ENCODE measurements around the gene EMB.
"Not testable (repeated sequence)": the region's sequence is repeated elsewhere in the genome, so short reads cannot be mapped to it uniquely, and the experiment has no call there.

The EMB gene, protein sequence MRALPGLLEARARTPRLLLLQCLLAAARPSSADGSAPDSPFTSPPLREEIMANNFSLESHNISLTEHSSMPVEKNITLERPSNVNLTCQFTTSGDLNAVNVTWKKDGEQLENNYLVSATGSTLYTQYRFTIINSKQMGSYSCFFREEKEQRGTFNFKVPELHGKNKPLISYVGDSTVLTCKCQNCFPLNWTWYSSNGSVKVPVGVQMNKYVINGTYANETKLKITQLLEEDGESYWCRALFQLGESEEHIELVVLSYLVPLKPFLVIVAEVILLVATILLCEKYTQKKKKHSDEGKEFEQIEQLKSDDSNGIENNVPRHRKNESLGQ

DNA sequence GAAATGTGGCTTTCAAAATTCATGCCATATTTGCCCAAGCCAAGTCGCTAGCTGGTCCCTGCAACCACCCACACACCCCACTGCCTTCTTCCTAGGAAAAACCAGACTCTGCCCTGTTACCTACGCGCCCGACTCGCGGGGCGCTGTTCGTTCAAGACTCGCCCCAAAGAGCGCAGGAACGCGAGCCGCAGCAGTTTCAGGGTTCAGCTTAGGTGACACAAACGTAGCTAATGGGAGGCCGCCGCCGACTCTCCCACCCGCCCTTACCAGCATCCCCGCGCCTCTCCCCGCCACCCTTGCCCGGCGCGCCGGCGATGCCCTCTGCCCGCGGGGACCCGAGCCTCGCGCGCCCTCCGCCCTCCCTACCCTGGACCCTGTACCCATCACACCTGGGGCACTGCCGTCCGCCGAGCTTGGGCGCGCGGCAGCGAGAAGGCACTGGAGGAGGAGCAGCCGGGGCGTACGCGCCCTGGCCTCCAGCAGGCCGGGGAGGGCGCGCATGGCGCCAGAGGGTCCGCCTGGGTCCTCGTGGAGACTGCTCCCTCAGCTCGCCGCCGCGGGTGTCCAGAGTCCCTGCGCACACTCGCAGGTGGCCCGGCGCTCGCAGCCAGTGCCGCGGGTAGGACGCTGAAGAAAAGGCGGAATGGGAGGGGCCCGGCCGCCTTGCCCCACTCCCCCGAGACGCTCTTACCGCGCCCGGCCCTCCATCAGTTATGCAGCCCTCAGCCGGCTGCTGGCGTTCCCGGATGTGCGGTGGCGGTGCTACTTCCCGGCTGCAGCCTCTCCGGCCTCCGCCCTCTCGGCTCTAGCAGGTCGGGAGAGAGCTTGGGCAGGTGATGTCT is at the start of gene EMB:
Gene EMB, minus strand, starts transcription at position 638 of the 842 bp plus-strand sequence. Its CDS starts 137 bp downstream, at position 501.
- DNase-seq, result peak; percentile 77

DNA sequence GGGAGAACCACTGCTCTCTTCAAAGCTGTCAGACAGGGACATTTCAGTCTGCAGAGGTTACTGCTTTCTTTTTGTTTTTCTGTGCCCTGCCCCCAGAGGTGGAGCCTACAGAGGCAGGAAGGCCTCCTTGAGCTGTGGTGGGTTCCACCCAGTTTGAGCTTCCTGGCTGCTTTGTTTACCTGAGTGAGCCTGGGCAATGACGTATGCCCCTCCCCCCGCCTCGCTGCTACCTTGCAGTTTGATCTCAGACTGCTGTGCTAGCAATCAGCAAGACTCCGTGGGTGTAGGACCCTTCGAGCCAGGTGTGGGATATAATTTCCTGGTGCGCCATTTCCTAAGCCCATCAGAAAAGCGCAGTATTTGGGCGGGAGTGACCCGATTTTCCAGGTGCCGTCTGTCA is 48.4 kb upstream of the EMB start:
- DNase-seq, result peak; percentile 38

DNA sequence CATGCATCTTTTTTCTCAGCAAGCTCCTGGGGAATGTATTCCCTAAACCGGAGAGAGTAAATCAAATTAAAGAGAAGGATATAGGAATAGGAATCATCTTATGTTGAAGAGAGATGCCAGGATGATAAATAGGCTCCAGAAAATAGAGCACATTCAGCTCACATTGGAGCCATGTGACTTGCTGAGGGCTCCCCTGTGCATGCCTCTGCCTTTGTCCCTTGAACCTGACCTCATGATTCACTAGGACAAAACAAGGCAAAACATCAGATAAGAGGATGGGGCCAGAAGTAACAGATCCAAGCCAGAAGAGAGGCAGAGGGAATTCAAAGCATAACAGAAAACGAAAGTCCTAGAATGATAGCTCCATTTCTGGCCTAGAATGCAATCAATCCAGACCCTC is 37.7 kb upstream of the EMB start:
- not testable (repeated sequence) for DNase-seq

DNA sequence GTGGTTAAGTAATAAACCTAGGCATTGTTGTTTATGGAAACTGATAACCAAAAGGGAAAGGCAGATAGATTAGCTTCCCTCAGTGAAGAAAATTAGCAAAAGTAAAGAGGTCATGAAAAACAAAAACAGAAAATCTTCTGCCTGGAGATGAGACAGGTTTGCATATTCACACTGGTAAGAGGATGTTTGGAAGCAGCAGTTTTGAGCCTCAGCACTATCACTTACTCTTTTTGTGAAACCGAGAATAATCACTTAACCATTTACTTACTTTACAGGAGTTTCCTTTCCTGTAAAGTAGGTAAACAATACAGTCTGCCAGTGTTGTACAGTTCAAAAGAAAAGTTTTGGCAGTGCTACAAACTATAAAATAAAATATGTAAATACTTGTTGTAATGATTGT is 35.5 kb upstream of the EMB start:
- no peak for DNase-seq

DNA sequence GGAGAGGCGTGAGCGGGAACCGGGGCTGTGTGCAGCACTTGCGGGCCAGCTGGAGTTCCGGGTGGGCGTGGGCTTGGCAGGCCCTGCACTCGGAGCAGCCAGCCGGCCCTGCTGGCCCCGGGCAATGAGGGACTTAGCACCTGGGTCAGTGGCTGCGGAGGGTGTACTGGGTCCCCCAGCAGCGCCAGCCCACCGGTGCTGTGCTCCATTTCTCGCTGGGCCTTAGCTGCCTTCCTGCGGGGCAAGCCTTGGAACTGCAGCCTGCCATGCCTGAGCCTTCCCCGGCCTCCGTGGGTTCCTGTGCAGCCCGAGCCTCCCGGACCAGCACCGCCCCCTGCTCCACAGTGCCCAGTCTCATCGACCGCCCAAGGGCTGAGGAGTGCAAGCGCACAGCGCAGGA is 23.9 kb upstream of the EMB start:
- not testable (repeated sequence) for DNase-seq

DNA sequence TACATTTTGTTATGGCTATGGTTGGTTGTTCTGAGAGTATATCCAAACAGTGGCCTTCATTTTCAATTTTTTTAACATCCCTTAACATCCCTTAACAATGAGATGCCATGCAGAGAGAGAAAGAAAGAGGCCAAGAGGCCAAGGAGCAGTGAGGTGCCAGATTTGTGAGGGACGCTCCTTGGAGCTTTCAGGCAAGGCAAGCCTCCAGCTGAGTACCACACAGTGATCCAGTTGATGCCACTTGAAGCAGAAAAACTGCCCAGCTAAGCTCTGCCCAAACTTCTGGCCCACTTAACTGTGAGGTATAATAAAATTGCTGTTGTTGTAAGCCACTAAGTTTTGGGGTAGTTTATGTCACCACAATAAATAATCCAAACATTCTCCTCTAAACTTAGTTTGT is 22.6 kb upstream of the EMB start:
- no peak for DNase-seq

DNA sequence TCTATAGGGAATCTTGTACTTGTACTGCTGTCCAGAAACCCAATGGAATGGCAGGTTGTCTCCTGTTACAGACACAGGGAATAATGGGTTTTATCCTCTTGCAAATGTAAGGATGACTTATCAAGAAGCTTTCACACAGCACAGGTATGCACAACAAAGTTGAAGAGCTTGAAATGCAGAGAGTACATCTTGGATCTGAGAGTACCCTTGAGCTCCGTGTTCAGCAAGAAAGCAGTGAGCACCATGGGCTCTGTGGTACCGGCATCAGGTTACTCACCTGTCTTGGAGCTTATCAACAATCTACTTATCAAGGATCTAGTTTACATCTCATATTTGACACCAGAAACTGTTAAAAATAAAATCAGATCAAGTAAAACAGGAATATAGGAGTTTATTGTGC is 22.0 kb upstream of the EMB start:
- no peak for DNase-seq

DNA sequence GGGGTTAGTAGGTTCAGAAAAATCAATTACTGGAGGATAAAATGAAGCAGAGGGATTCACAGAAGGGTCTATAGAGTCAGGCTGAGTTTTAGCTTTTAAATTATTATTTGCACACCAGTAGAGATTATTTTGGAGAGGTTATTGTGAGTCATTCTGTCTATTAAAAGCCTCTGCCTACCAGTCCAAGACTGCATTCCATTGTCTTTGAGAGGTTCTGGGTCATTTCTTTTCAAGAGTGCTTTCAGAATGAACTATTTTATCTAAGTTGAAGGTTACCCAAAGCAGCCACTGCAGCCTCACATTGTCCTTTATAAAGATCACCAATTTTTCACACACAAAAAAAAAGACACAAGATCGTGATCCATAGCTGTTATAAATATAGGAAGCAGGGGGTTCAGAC is 21.5 kb upstream of the EMB start:
- not testable (repeated sequence) for DNase-seq

DNA sequence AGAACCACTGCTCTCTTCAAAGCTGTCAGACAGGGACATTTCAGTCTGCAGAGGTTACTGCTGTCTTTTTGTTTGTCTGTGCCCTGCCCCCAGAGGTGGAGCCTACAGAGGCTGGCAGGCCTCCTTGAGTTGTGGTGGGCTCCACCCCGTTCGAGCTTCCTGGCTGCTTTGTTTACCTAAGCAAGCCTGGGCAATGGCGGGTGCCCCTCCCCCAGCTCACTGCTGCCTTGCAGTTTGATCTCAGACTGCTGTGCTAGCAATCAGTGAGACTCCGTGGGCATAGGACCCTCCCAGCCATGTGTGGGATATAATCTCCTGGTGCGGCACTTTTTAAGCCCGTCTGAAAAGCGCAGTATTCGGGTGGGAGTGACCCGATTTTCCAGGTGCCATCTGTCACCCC is 17.3 kb upstream of the EMB start:
- peak; percentile 49 for DNase-seq

DNA sequence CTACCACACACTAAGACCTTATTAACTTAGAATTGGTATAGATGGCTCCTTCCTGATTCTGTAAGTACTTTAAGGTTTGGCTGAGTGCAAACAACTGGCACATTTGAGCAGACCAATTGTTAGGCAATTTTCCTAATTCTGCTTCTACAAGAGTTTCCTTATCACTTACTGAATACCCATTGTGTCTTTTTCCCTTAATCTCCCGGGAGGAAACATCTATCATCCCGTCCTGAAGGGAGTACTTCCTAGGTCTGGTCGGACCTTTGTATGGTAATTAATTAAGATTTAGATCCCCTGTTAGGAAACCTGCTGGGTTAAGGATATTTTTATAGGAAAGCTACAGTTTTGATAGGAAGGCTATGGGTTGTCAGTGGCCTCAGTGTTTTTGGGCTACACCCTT is 8.2 kb upstream of the EMB start:
- DNase-seq, result not testable (repeated sequence)

DNA sequence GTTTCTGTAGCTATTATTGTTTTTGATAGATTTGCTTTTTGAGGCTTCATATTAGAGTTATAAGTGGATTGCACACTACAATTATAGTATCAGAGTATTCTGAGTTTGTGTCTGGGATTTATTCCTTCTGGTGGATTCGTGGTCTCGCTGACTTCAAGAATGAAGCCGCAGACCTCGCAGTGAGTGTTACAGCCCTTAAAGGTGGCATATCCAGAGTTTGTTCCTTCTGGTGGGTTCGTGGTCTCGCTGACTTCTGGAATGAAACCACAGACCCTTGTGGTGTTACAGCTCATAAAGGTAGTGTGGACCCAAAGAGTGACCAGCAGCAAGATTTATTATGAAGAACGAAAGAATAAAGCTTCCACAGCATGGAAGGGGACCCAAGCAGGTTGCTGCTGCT is 6.9 kb upstream of the EMB start:
- DNase-seq, result no peak

DNA sequence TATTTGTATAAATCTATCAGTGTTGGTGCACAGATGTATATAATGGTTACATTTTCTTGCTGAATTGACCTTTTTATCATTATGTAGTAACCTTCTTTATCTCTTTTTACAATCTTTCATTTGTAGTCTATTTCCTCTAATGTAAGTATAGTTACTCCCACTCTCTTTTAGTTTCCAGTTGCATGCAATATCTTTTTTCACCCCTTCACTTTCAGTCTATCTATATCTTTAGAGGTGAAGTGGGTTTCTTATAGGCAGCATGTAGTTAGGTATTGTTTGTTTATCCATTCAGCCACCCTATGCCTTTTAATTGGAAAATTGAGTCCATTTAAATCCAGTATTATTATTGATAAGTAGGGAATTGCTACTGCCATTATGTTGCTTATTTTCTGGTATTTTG is 6.1 kb upstream of the EMB start:
- no peak for DNase-seq

DNA sequence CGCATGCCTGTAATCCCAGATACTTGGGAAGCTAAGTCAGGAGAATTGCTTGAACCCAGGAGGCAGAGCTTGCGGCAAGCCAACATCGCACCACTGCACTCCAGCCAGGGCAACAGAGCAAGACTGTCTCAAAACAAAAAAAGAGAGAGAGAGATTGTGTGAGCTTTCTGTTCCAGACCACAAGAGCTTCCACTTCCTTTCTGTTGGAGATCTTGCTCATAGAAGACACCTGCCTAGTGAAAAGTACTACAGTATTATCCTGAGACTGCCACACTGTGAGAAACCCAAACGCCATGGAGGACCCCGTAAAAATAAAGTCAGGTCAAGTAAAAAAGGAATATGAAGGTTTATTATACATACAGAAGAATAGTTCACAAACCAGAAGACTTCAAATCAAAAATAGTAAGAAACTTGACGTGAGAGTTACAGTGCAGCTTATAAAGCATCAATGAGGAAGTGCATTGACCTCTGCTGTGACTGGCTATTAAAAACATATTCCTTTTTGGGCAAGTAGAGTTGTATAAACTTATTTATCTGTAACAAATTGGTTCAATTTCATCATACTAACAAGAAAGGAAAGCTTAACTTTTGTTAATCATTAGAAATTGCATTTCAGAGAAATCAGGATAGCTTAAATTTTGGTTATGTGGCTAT is 4.3 kb upstream of the EMB start:
- peak; percentile 28 for DNase-seq

DNA sequence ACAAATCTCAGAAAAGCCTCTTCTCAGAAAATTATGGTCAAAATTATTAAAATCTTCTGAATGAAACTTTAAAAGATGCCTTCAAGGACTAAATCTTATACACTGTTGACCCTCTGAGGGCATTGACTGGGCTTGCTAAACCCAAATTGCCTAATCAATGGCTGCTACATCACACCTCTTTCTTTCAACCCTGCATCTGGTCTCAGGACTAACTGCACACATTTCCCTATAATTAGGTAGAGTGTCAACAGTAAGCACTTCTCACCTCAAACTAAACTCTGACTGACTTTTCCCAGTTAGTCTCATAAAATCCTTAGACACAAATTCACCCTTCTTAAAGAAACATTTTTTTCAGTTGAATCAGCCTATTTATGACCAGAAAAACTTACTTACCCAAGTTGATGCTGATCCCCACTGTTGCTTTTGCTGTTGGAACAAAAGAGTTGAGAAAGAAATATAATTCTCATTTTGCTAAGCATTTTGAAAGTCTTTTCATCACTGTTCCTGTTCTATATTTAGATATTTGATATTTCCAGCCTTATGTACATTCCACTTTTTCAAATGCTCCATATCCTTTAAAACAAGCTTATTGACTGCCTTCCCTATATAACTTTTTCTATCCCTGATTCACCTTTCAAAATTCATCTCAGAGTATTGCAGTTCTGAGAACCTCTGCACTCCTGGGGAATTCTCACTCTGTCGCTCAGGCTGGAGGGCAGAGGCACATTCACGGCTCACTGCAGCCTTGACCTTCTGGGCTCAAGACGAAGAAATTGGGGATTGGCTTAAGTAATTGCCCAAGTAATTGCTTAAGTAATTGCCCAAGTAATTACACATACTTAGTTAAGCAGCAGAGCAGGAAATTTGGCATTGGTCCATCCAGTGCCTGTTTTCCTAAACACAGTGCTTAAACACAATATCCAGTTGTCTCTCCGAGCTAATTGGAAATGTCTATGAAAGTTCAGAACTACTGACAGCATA is 1.8 kb upstream of the EMB start:
- not testable (repeated sequence) for DNase-seq

DNA sequence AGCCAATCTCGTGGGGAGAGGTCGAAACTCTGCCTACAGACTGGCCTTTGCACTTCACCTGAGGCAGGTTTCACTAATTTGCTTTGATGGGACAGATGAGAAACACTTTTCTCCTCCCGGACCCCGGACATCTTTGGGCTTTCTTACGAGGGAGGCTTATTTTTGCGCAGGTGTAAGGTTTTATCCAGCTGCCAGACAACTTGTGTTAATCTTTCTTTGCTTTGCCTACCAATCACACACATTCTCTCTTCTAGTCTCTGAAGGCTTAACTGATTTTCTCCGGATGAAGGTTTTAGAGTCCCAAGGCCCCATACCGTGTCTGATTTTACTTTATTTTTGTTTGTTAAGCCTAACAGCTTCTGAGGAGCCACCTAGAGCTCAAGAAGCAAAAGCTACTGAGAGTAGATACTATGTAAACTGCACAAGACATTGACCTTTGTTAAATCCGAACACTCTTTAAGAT is 436 bp upstream of the EMB start:
- DNase-seq, result no peak

DNA sequence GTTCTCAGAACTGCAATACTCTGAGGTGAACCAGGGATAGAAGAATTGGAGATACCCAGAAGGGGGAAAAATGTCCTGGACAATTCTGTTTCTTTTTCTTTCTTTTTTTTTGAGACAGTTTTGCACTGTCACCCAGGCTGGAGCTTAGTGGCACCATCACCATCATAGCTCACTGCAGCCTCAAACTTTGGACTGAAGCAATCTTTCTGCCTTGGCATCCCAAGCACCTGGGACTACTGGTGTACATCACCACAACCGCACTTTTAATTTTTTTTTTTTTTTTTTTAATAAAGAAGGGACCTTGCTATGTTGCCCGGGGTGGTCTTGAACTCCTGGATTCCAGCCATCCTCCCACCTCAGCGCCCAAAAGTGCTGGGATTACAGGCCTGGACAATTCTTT is 1.9 kb downstream of the EMB start:
- DNase-seq, result no peak

DNA sequence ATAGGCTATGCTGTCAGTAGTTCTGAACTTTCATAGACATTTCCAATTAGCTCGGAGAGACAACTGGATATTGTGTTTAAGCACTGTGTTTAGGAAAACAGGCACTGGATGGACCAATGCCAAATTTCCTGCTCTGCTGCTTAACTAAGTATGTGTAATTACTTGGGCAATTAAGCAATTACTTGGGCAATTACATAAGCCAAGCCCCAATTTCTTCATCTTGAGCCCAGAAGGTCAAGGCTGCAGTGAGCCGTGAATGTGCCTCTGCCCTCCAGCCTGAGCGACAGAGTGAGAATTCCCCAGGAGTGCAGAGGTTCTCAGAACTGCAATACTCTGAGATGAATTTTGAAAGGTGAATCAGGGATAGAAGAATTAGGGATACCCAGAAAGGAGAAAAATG is 3.0 kb downstream of the EMB start:
- not testable (repeated sequence) for DNase-seq

DNA sequence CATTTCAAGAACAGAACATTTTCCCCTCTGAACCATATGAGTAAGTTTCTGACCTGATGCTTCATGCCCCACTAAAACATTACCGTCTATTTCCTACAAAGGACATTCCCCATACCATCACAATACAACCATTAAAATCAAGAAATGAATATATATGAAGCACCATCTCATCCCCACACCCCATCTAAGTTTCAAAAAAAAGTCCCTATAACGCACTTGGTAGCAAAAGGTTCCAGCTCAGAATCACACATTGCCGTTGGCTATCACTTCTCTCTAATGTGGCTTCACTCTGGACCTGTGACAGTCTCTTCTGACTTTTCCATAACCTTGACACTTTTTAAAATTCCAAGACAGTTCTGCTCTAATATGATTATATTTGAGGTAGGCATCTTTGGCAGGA is 5.9 kb downstream of the EMB start:
- DNase-seq, result no peak

DNA sequence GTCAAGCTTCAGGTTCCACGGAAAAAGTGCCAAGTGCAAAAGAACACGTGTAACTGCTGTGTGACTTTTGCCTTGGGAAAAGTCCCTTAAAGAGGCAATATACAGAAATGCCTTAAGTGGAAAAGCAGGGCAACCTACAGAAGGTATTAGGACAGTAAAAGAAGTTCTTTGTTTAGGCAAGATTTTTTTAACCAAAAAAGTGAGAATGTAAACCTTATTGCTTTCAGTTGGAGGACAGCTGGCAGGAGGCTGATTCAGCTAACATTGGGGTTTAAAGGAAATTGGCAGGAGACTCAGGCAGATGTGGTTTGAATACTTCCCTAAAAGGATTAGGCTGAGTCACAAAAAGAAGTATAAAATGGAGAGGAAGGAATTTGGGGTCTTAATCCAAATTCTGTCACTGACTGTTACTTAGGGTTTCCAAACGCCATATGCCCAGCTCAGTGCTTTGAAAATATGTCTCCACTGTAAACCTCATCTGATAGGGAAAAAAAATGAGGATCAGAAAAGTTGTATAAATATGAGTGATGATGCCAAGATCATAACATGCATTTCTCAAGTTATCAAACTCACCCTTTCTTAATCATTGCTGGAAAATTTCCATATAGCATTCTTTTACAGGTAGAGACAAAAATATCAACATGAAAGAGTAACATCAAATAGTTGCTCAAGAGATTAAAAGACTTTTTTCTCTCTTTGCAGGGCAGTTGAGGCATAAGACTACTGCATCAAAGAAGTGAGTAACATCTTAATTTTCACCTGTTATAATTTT is 9.8 kb downstream of the EMB start:
- not testable (repeated sequence) for DNase-seq

DNA sequence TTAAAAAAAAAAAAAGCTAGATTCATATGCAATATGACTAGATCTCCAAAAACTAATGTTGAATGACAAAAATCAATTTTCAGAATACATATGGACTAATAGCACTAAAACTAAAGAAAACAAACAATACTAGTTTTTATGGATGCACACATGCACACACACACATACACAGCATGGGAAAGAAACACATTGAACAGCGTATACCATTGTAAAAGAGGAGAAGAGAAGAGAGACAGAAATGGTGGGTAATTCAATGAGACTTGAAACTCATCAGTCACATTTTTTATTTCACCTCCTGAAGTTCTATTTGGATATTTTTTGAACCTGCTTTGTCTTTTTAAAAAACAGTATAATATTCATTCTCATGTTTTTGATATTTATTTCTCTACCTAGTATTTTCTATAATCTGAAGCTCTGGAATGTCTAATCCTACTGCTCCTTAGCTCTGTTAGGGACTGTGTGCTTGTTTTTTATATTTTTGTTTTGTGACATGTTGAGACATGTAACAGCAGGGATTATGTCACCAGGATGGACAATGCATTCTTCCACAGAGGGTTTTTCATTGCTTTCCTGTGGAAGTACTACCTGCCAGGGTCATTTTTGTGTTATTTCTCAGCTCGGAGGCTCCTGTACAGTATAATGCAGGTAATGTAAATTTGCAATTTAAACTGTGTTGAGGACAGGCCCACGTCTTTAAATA is 17.8 kb downstream of the EMB start:
- DNase-seq, result not testable (repeated sequence)

Measured in activated gamma-delta T cell treated with Interleukin-2 at 50 U/mL for 16 hours (primary cell).